ENCODE measurements around the gene IFI27.
"Not testable (repeated sequence)": the region's sequence is repeated elsewhere in the genome, so short reads cannot be mapped to it uniquely, and the experiment has no call there.

IFI27 gene

GRCh38 chr14:94126800-94127199 is 16.3 kb downstream of the IFI27 start:
- no peak for DNase-seq

GRCh38 chr14:94127330-94127729 is 16.8 kb downstream of the IFI27 start:
- no peak for DNase-seq

GRCh38 chr14:94128216-94128839 is 17.8 kb downstream of the IFI27 start:
- DNase-seq = no peak

GRCh38 chr14:94129111-94129757 is 18.7 kb downstream of the IFI27 start, which contains the start of gene IFI27L2:
TSS of gene IFI27L2 (minus strand) at chr14:94129604. CDS start at chr14:94129564, 40 bp downstream.
- peak; percentile 88 for DNase-seq

- peak; percentile 76 for DNase-seq
These were observed 19.4 kb downstream of the IFI27 start for GRCh38 chr14:94129758-94130414.

GRCh38 chr14:94132285-94132887 is 21.9 kb downstream of the IFI27 start:
- peak; percentile 89 for DNase-seq

- DNase-seq = no peak
These were observed 24.9 kb downstream of the IFI27 start for GRCh38 chr14:94135476-94135875.

GRCh38 chr14:94136575-94137331 is 26.2 kb downstream of the IFI27 start:
- DNase-seq = peak; percentile 84

- peak; percentile 98 for DNase-seq
These were observed 27.7 kb downstream of the IFI27 start for GRCh38 chr14:94138251-94138650.

- peak; percentile 31 for DNase-seq
These were observed 28.5 kb downstream of the IFI27 start for GRCh38 chr14:94139006-94139405.

- DNase-seq = no peak
These were observed 28.9 kb downstream of the IFI27 start for GRCh38 chr14:94139421-94139820.

- DNase-seq = no peak
These were observed 31.7 kb downstream of the IFI27 start for GRCh38 chr14:94142247-94142646.

GRCh38 chr14:94142836-94143235 is 32.3 kb downstream of the IFI27 start:
- DNase-seq = no peak

GRCh38 chr14:94143239-94143638 is 32.7 kb downstream of the IFI27 start:
- no peak for DNase-seq

- DNase-seq = no peak
These were observed 33.2 kb downstream of the IFI27 start for GRCh38 chr14:94143711-94144110.

- no peak for DNase-seq
These were observed 34.2 kb downstream of the IFI27 start for GRCh38 chr14:94144765-94145164.

GRCh38 chr14:94145902-94146527 is 35.5 kb downstream of the IFI27 start:
- DNase-seq = no peak

- DNase-seq = no peak
These were observed 42.1 kb downstream of the IFI27 start for GRCh38 chr14:94152676-94153075.

GRCh38 chr14:94153750-94154342 is 43.3 kb downstream of the IFI27 start:
- DNase-seq = no peak

GRCh38 chr14:94156143-94156542 is 45.6 kb downstream of the IFI27 start:
- DNase-seq = not testable (repeated sequence)

- DNase-seq = no peak
These were observed 46.7 kb downstream of the IFI27 start for GRCh38 chr14:94157197-94157596.

All from DMS79 treated with DMSO at 0.1 percent for 48 hours (cell line).